Thoracic aorta (tissue), 2 donors: ENCODE measurements around the gene VSTM4. TPM values are rescaled to one million over a fixed set of nuclear protein-coding genes. Genes with fewer than 3 reads are reported as not detected.

Source experiments
- ATAC-seq: fragments of 150-250 bp; one replicate; pipeline ENCODE4 v1.8.0; 2017; ENCODE audit warnings: low read depth; ENCODE audit not compliant: insufficient number of reproducible peaks, low FRiP score
- DNase-seq: peaks from one replicate; pipeline ENCODE4 v3.0.0-alpha.2; 2020; ENCODE audit warnings: low spot score
- H3K27ac ChIP-seq, 2 donors: fragments of 200-600 bp; sonication (generic); 1 replicate in 1 of 2; 2 replicates in 1 of 2; pipeline ENCODE4 v1.5.1; 2016; ENCODE audit warnings: mild to moderate bottlenecking in 2 of 2, moderate library complexity in 2 of 2
- H3K27me3 ChIP-seq: fragments of 200-600 bp; sonication (generic); replicated peaks from 2 replicates; pipeline ENCODE4 v1.6.0; 2016; ENCODE audit warnings: mild to moderate bottlenecking; ENCODE audit not compliant: insufficient read depth
- H3K36me3 ChIP-seq: fragments of 200-600 bp; sonication (generic); one replicate; pipeline ENCODE4 v1.5.1; 2016
- H3K4me1 ChIP-seq, 2 donors: fragments of 200-600 bp; sonication (generic); 1 replicate in 1 of 2; 2 replicates in 1 of 2; pipeline versions ENCODE4 v1.5.1 to v1.6.0; 2016; ENCODE audit warnings: low read depth in 2 of 2, mild to moderate bottlenecking in 1 of 2; ENCODE audit not compliant: control insufficient read depth in 1 of 2
- H3K4me3 ChIP-seq: fragments of 200-600 bp; sonication (generic); 2 replicates; pipeline ENCODE4 v1.5.1; 2016; ENCODE audit warnings: mild to moderate bottlenecking
- H3K9me3 ChIP-seq: fragments of 200-600 bp; sonication (generic); 2 replicates; pipeline ENCODE4 v1.5.1; 2016
- total RNA-seq, 2 donors: library from RNA; depleted of rRNA; stranded (reverse); fragments of >200 nt; gene quantifications; one replicate each; pipeline versions ENCODE4 v1.1.0 to v1.2.3, GENCODE V29; 2016
- TF ChIP-seq, protein P1 (sequence below): fragments of 200-600 bp; sonication (generic); IDR thresholded peaks from one replicate; pipeline ENCODE4 v1.5.1; 2019; ENCODE audit warnings: antibody characterized with exemption

Gene VSTM4
- total RNA-seq, 2 donors from 2014 or later: 24.4 to 46.4 TPM

GRCh38 chr10:49144058-49144720 is 28.9 kb upstream of the VSTM4 start:
- TF ChIP-seq, protein P1, sequence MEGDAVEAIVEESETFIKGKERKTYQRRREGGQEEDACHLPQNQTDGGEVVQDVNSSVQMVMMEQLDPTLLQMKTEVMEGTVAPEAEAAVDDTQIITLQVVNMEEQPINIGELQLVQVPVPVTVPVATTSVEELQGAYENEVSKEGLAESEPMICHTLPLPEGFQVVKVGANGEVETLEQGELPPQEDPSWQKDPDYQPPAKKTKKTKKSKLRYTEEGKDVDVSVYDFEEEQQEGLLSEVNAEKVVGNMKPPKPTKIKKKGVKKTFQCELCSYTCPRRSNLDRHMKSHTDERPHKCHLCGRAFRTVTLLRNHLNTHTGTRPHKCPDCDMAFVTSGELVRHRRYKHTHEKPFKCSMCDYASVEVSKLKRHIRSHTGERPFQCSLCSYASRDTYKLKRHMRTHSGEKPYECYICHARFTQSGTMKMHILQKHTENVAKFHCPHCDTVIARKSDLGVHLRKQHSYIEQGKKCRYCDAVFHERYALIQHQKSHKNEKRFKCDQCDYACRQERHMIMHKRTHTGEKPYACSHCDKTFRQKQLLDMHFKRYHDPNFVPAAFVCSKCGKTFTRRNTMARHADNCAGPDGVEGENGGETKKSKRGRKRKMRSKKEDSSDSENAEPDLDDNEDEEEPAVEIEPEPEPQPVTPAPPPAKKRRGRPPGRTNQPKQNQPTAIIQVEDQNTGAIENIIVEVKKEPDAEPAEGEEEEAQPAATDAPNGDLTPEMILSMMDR: no peak
- no peak for DNase-seq
- H3K36me3 ChIP-seq: no peaks in the 10 kb centered on the region
- peaks cover 3 to 17% of the 10 kb centered on the region in 2 donors for H3K4me1 ChIP-seq
- no peak overlapping the region for H3K27ac ChIP-seq
- peaks cover 7% of the 10 kb centered on the region for H3K9me3 ChIP-seq
- no peaks in the 10 kb centered on the region for H3K27me3 ChIP-seq
- ATAC-seq: no peak
- H3K4me3 ChIP-seq: no peak overlapping the region

GRCh38 chr10:49143249-49143648 is 27.9 kb upstream of the VSTM4 start:
- DNase-seq: no peak
- ATAC-seq: no peak
- no peaks in the 10 kb centered on the region for H3K36me3 ChIP-seq
- no peak overlapping the region for H3K4me3 ChIP-seq
- no peaks in the 10 kb centered on the region for H3K27me3 ChIP-seq
- TF ChIP-seq, protein P1: no peak
- H3K9me3 ChIP-seq: peaks cover 7% of the 10 kb centered on the region
- no peak overlapping the region for H3K27ac ChIP-seq
- peaks cover 10 to 26% of the 10 kb centered on the region in 2 donors for H3K4me1 ChIP-seq

GRCh38 chr10:49141541-49142332 is 26.4 kb upstream of the VSTM4 start:
- peaks cover 10 to 28% of the 10 kb centered on the region in 2 donors for H3K4me1 ChIP-seq
- H3K4me3 ChIP-seq: no peak overlapping the region
- H3K36me3 ChIP-seq: no peaks in the 10 kb centered on the region
- TF ChIP-seq, protein P1: no peak
- no peaks in the 10 kb centered on the region for H3K9me3 ChIP-seq
- ATAC-seq (no peak), DNase-seq (no peak)
- no peak overlapping the region for H3K27ac ChIP-seq
- H3K27me3 ChIP-seq: no peaks in the 10 kb centered on the region

GRCh38 chr10:49140304-49141177 is 25.2 kb upstream of the VSTM4 start:
- H3K36me3 ChIP-seq: no peaks in the 10 kb centered on the region
- peaks cover 13 to 38% of the 10 kb centered on the region in 2 donors for H3K4me1 ChIP-seq
- no peak overlapping the region for H3K4me3 ChIP-seq
- peak overlapping the region in 1 of 2 donors; percentile 8 for H3K27ac ChIP-seq
- TF ChIP-seq, protein P1: no peak
- no peaks in the 10 kb centered on the region for H3K9me3 ChIP-seq
- no peak for ATAC-seq
- no peaks in the 10 kb centered on the region for H3K27me3 ChIP-seq
- DNase-seq: no peak

DNA sequence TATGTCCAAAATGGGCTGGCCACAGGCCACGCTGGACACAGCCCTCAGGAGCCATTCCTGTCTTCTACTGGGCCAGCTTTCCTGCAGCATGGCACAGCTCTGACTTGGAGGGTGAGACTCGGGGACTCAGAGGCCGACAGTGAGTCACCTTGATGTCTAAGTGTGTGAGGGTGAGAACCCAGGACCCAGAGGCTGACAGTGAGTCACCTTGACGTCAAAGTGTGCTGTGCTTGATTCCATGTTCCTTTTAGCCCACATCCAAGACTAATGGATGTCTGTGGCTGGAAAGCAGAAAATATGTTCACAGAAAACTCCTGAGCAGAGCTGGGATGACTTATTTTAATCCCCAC is 24.5 kb upstream of the VSTM4 start:
- ATAC-seq (no peak), DNase-seq (no peak)
- no peaks in the 10 kb centered on the region for H3K27me3 ChIP-seq
- H3K4me1 ChIP-seq: peaks cover 13 to 41% of the 10 kb centered on the region in 2 donors
- TF ChIP-seq, protein P1: no peak
- H3K36me3 ChIP-seq: no peaks in the 10 kb centered on the region
- peak overlapping the region; percentile 43 to 59 for H3K27ac ChIP-seq
- H3K4me3 ChIP-seq: no peak overlapping the region
- no peaks in the 10 kb centered on the region for H3K9me3 ChIP-seq
